ENCODE measurements around the gene RPL18. TPM values are rescaled to one million over a fixed set of nuclear protein-coding genes. Genes with fewer than 3 reads are reported as not detected.
A peak's percentile ranks its signal among the peaks of the same experiment; 100 is the strongest.

Gene RPL18
- total RNA-seq, 1 donor: 1,575 TPM

- peak; percentile 7 for TF ChIP-seq CTCF (IDR thresholded peaks at IDR 0.05; ENCODE audit: insufficient read depth, low read depth, low read length)
- DNase-seq (ENCODE audit: low read depth): peak; percentile 75
- no peak overlapping the region for H3K4me3 ChIP-seq (ENCODE audit: low read depth, low read length)
Measured at GRCh38 chr19:48630296-48631063, 11.5 kb upstream of the RPL18 start.

GRCh38 chr19:48629599-48630295 is 10.8 kb upstream of the RPL18 start:
- no peak for TF ChIP-seq CTCF (IDR thresholded peaks at IDR 0.05; ENCODE audit: insufficient read depth, low read depth, low read length)
- DNase-seq (ENCODE audit: low read depth): peak; percentile 58
- no peak overlapping the region for H3K4me3 ChIP-seq (ENCODE audit: low read depth, low read length)

GRCh38 chr19:48629297-48629598 is 10.3 kb upstream of the RPL18 start:
- DNase-seq (ENCODE audit: low read depth): no peak
- H3K4me3 ChIP-seq (ENCODE audit: low read depth, low read length): no peak overlapping the region
- no peak for TF ChIP-seq CTCF (IDR thresholded peaks at IDR 0.05; ENCODE audit: insufficient read depth, low read depth, low read length)

- TF ChIP-seq CTCF (IDR thresholded peaks at IDR 0.05; ENCODE audit: insufficient read depth, low read depth, low read length): no peak
- H3K4me3 ChIP-seq (ENCODE audit: low read depth, low read length): no peak overlapping the region
- no peak for DNase-seq (ENCODE audit: low read depth)
Measured at GRCh38 chr19:48628486-48629296, 9.7 kb upstream of the RPL18 start.

- H3K4me3 ChIP-seq (ENCODE audit: low read depth, low read length): no peak overlapping the region
- TF ChIP-seq CTCF (IDR thresholded peaks at IDR 0.05; ENCODE audit: insufficient read depth, low read depth, low read length): no peak
- no peak for DNase-seq (ENCODE audit: low read depth)
Measured at GRCh38 chr19:48627865-48628314, 8.9 kb upstream of the RPL18 start.

GRCh38 chr19:48627201-48627864 is 8.4 kb upstream of the RPL18 start:
- H3K4me3 ChIP-seq (ENCODE audit: low read depth, low read length): no peak overlapping the region
- TF ChIP-seq CTCF (IDR thresholded peaks at IDR 0.05; ENCODE audit: insufficient read depth, low read depth, low read length): no peak
- DNase-seq (ENCODE audit: low read depth): no peak

Data from fibroblast of villous mesenchyme (primary cell).